ENCODE results near the gene KRT83.

KRT83 gene

GRCh38 chr12:52314511-52314910 is 6.7 kb downstream of the KRT83 start:
- Histone ChIP-seq H3K9ac (ENCODE audit: low read depth, low read length, poor library complexity, severe bottlenecking) (no peak overlapping the region), H2AFZ (ENCODE audit: low read length) (no peak overlapping the region), H3K4me3 (ENCODE audit: low read length, poor library complexity, severe bottlenecking) (no peak overlapping the region), H3K4me2 (ENCODE audit: low read depth, low read length, poor library complexity, severe bottlenecking) (no peak overlapping the region), H3K4me1 (ENCODE audit: insufficient read depth, low read length, poor library complexity, severe bottlenecking) (peaks cover 5% of the 10 kb centered on the region), H3F3A (ENCODE audit: low read depth) (no peaks in the 10 kb centered on the region), H3K79me2 (ENCODE audit: insufficient read depth, low read length) (no peaks in the 10 kb centered on the region), H3K36me3 (ENCODE audit: insufficient read depth, low read length) (no peaks in the 10 kb centered on the region), H3K9me3 (ENCODE audit: insufficient read depth, low read depth, low read length) (no peaks in the 10 kb centered on the region), H3K27me3 (ENCODE audit: insufficient read depth, low read length, poor library complexity, severe bottlenecking) (no peaks in the 10 kb centered on the region), H3K9me2 (replicated peaks; ENCODE audit: low read depth, low read length) (no peaks in the 10 kb centered on the region), H4K20me1 (ENCODE audit: insufficient read depth, low read length, poor library complexity, severe bottlenecking) (no peaks in the 10 kb centered on the region)
- no peak for TF ChIP-seq EZH2phosphoT487 (IDR thresholded peaks at IDR 0.05; ENCODE audit: borderline replicate concordance)
- no peak for TF ChIP-seq CTCF (conservative IDR thresholded peaks at IDR 0.05; ENCODE audit: low read length)

DNA sequence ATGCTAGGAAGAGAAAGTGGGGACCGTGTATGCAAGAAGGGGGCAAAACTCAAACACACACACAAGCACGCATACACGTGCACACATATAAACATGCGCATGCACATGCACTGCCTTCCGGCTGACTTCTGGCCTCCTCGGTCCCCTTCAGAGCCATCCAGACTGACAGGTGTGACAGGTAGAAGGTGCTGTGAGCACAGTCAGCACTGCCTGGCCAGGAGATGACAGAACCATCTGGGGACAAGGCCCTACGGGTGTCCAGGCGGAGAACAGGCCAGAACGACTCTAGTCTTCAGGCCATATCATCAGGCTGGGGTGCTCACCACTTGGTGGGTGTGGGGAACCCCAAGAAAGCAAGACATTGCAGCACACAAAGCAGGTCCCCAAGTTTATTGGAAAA is 7.3 kb downstream of the KRT83 start:
- H3K9me2 ChIP-seq (replicated peaks; ENCODE audit: low read depth, low read length) = no peaks in the 10 kb centered on the region
- no peaks in the 10 kb centered on the region for H3F3A ChIP-seq (ENCODE audit: low read depth)
- H3K27me3 ChIP-seq (ENCODE audit: insufficient read depth, low read length, poor library complexity, severe bottlenecking) = no peaks in the 10 kb centered on the region
- peaks cover 5% of the 10 kb centered on the region for H3K4me1 ChIP-seq (ENCODE audit: insufficient read depth, low read length, poor library complexity, severe bottlenecking)
- H4K20me1 ChIP-seq (ENCODE audit: insufficient read depth, low read length, poor library complexity, severe bottlenecking) = no peaks in the 10 kb centered on the region
- no peak overlapping the region for H3K4me3 ChIP-seq (ENCODE audit: low read length, poor library complexity, severe bottlenecking)
- no peak overlapping the region for H3K9ac ChIP-seq (ENCODE audit: low read depth, low read length, poor library complexity, severe bottlenecking)
- TF ChIP-seq CTCF (conservative IDR thresholded peaks at IDR 0.05; ENCODE audit: low read length) = no peak
- no peak for TF ChIP-seq EZH2phosphoT487 (IDR thresholded peaks at IDR 0.05; ENCODE audit: borderline replicate concordance)
- H2AFZ ChIP-seq (ENCODE audit: low read length) = no peak overlapping the region
- H3K79me2 ChIP-seq (ENCODE audit: insufficient read depth, low read length) = no peaks in the 10 kb centered on the region
- H3K4me2 ChIP-seq (ENCODE audit: low read depth, low read length, poor library complexity, severe bottlenecking) = no peak overlapping the region
- H3K36me3 ChIP-seq (ENCODE audit: insufficient read depth, low read length) = no peaks in the 10 kb centered on the region
- no peaks in the 10 kb centered on the region for H3K9me3 ChIP-seq (ENCODE audit: insufficient read depth, low read depth, low read length)

- TF ChIP-seq EZH2phosphoT487 (IDR thresholded peaks at IDR 0.05; ENCODE audit: borderline replicate concordance) (no peak), CTCF (conservative IDR thresholded peaks at IDR 0.05; ENCODE audit: low read length) (no peak)
- no peaks in the 10 kb centered on the region for H3K4me1 ChIP-seq (ENCODE audit: insufficient read depth, low read length, poor library complexity, severe bottlenecking)
- no peaks in the 10 kb centered on the region for H3K36me3 ChIP-seq (ENCODE audit: insufficient read depth, low read length)
- H3K9ac ChIP-seq (ENCODE audit: low read depth, low read length, poor library complexity, severe bottlenecking) = no peak overlapping the region
- no peak overlapping the region for H3K4me3 ChIP-seq (ENCODE audit: low read length, poor library complexity, severe bottlenecking)
- H3K9me3 ChIP-seq (ENCODE audit: insufficient read depth, low read depth, low read length) = no peaks in the 10 kb centered on the region
- H4K20me1 ChIP-seq (ENCODE audit: insufficient read depth, low read length, poor library complexity, severe bottlenecking) = no peaks in the 10 kb centered on the region
- H3F3A ChIP-seq (ENCODE audit: low read depth) = no peaks in the 10 kb centered on the region
- no peak overlapping the region for H2AFZ ChIP-seq (ENCODE audit: low read length)
- no peaks in the 10 kb centered on the region for H3K27me3 ChIP-seq (ENCODE audit: insufficient read depth, low read length, poor library complexity, severe bottlenecking)
- H3K79me2 ChIP-seq (ENCODE audit: insufficient read depth, low read length) = no peaks in the 10 kb centered on the region
- H3K4me2 ChIP-seq (ENCODE audit: low read depth, low read length, poor library complexity, severe bottlenecking) = no peak overlapping the region
- H3K9me2 ChIP-seq (replicated peaks; ENCODE audit: low read depth, low read length) = no peaks in the 10 kb centered on the region
Observed at GRCh38 chr12:52313461-52313860, 7.7 kb downstream of the KRT83 start.

Measured in Loucy (cell line).